IMR-90 (cell line): Measurements from ENCODE around the gene CCDC136. TPM values are rescaled to one million over a fixed set of nuclear protein-coding genes. Genes with fewer than 3 reads are reported as not detected.

Experiments used
- ATAC-seq: fragments of 200-7000 bp; cut with Tn5 transposase; 2 replicates; pipeline ENCODE4 v1.9.1; 2020; ENCODE audit warnings: low read depth, mild to moderate bottlenecking, moderate library complexity
- BruUV-seq: library from RNA; stranded (reverse); fragments of 400-500 nt; replicated peaks from 2 replicates; lab custom pipeline; 2021; lab: Mats Ljungman, UMichigan
- CTCF ChIA-PET: fragments of 300-600 bp; formaldehyde crosslinking; extraction: SDS; loops from one replicate; lab custom pipeline; 2021; ENCODE audit warnings: antibody characterized with exemption; lab: Yijun Ruan, JAX
- POLR2A ChIA-PET: fragments of 300-600 bp; sonication (Branson Sonifier 250); formaldehyde crosslinking; loops from one replicate; lab custom pipeline; 2022; ENCODE audit warnings: antibody characterized with exemption; ENCODE audit not compliant: unreplicated experiment; lab: Charles Lee
- DNase-seq: peaks from one replicate; pipeline ENCODE4 v3.0.0; 2013
- H2AFZ ChIP-seq: replicated peaks from 2 replicates; pipeline ENCODE3; 2013; ENCODE audit warnings: low read length, mild to moderate bottlenecking; ENCODE audit not compliant: poor library complexity
- H2AK5ac ChIP-seq: 2 replicates; pipeline ENCODE4 v1.6.1; 2013; ENCODE audit warnings: low read depth, low read length, inconsistent platforms
- H2AK9ac ChIP-seq: replicated peaks from 2 replicates; pipeline ENCODE3; 2013; ENCODE audit warnings: mild to moderate bottlenecking, low read depth, low read length, moderate library complexity; ENCODE audit not compliant: poor library complexity
- H2BK120ac ChIP-seq: 2 replicates; pipeline ENCODE4 v1.6.1; 2013; ENCODE audit warnings: low read depth, low read length, inconsistent platforms
- H2BK15ac ChIP-seq: 3 replicates; pipeline ENCODE4 v1.6.1; 2013; ENCODE audit warnings: low read depth, low read length, inconsistent platforms
- H2BK20ac ChIP-seq: 2 replicates; pipeline ENCODE4 v1.6.1; 2013; ENCODE audit warnings: low read depth, mild to moderate bottlenecking, inconsistent platforms, low read length, moderate library complexity
- H2BK5ac ChIP-seq: 2 replicates; pipeline ENCODE4 v1.6.1; 2013; ENCODE audit warnings: mild to moderate bottlenecking, low read depth, low read length, inconsistent platforms; ENCODE audit not compliant: poor library complexity, severe bottlenecking
- H3K14ac ChIP-seq: replicated peaks from 2 replicates; pipeline ENCODE4 v1.6.1; 2013; ENCODE audit warnings: low read depth, low read length, inconsistent platforms
- H3K18ac ChIP-seq: 2 replicates; pipeline ENCODE4 v1.6.1; 2013; ENCODE audit warnings: low read depth, low read length, control low read depth
- H3K23ac ChIP-seq: 2 replicates; pipeline ENCODE4 v1.6.1; 2013; ENCODE audit warnings: low read depth, low read length, inconsistent platforms
- H3K27ac ChIP-seq: 2 replicates; pipeline ENCODE4 v1.5.1; 2013; ENCODE audit warnings: mild to moderate bottlenecking, control low read depth, low read length; ENCODE audit not compliant: insufficient read depth
- H3K27me3 ChIP-seq: 2 replicates; pipeline ENCODE4 v1.6.1; 2013; ENCODE audit warnings: low read length; ENCODE audit not compliant: control insufficient read depth, insufficient read depth
- H3K36me3 ChIP-seq: 2 replicates; pipeline ENCODE4 v1.6.1; 2013; ENCODE audit warnings: low read length, mixed read lengths; ENCODE audit not compliant: control insufficient read depth, insufficient read depth
- H3K4ac ChIP-seq: 2 replicates; pipeline ENCODE4 v1.6.1; 2013; ENCODE audit warnings: low read depth, low read length, inconsistent platforms
- H3K4me1 ChIP-seq: 2 replicates; pipeline ENCODE4 v1.6.1; 2013; ENCODE audit warnings: low read length, mixed read lengths; ENCODE audit not compliant: control insufficient read depth, insufficient read depth
- H3K4me2 ChIP-seq: 2 replicates; pipeline ENCODE4 v1.6.1; 2013; ENCODE audit warnings: low read depth, mild to moderate bottlenecking, control low read depth, low read length, moderate library complexity
- H3K4me3 ChIP-seq: 2 replicates; pipeline ENCODE4 v1.5.1; 2013; ENCODE audit warnings: low read depth, mild to moderate bottlenecking, control low read depth, low read length, moderate library complexity; ENCODE audit not compliant: insufficient read depth
- H3K56ac ChIP-seq: 2 replicates; pipeline ENCODE4 v1.6.1; 2013; ENCODE audit warnings: low read length, inconsistent platforms; ENCODE audit not compliant: insufficient read depth; ENCODE audit errors: extremely low read depth
- H3K79me1 ChIP-seq, 2 experiments: 2 replicates each; pipeline ENCODE4 v1.6.1; 2013; ENCODE audit warnings: low read length in 2 of 2, inconsistent platforms in 1 of 2, low read depth in 1 of 2
- H3K9ac ChIP-seq: 2 replicates; pipeline ENCODE4 v1.6.1; 2013; ENCODE audit warnings: low read depth, low read length, control low read depth
- H3K9me1 ChIP-seq: 2 replicates; pipeline ENCODE4 v1.6.1; 2013; ENCODE audit warnings: low read length, inconsistent platforms; ENCODE audit not compliant: insufficient read depth
- H3K9me3 ChIP-seq: 2 replicates; pipeline ENCODE4 v1.6.1; 2013; ENCODE audit warnings: low read length; ENCODE audit not compliant: control insufficient read depth, insufficient read depth
- H4K20me1 ChIP-seq: 2 replicates; pipeline ENCODE4 v1.6.1; 2013; ENCODE audit warnings: low read length, inconsistent platforms; ENCODE audit not compliant: insufficient read depth
- H4K5ac ChIP-seq: 2 replicates; pipeline ENCODE4 v1.6.1; 2013; ENCODE audit warnings: mild to moderate bottlenecking, low read depth, low read length, control low read depth
- H4K8ac ChIP-seq, 2 experiments: 2 replicates each; pipeline ENCODE4 v1.6.1; 2013; ENCODE audit warnings: low read depth in 2 of 2, low read length in 2 of 2, control low read depth in 1 of 2, inconsistent platforms in 1 of 2
- H4K91ac ChIP-seq: 2 replicates; pipeline ENCODE4 v1.6.1; 2013; ENCODE audit warnings: low read depth, low read length, inconsistent platforms; ENCODE audit not compliant: insufficient read depth
- POLR2A ChIP-seq: IDR thresholded peaks from 2 replicates; pipeline ENCODE4 v1.6.1; 2012; ENCODE audit warnings: mild to moderate bottlenecking, low read depth, low read length
- WGBS, 2 experiments: methylation state at CpG; one replicate each; pipeline versions ENCODE4 v1.1.5 to v1.1.7; 2013; ENCODE audit warnings: missing lambda C conversion rate in 2 of 2; ENCODE audit not compliant: insufficient read length in 1 of 2; ENCODE audit errors: extremely low coverage in 2 of 2; 5-methylcytosine and 5-hydroxymethylcytosine counted together
- dilution Hi-C: fragments of 300-500 bp; cut with HindIII; formaldehyde crosslinking; loops from one replicate; pipeline ENCODE4 v1.14.3; 2018; ENCODE audit warnings: low sequenced_read_pairs; ENCODE audit not compliant: unreplicated experiment
- in situ Hi-C: fragments of 300-500 bp; cut with MboI; formaldehyde crosslinking; loops from 3 replicates; pipeline ENCODE4 v1.14.3; 2019; ENCODE audit warnings: low sequenced_read_pairs, inconsistent platforms, mixed read lengths
- intact Hi-C: fragments of 100-400 bp; cut with micrococcal nuclease; formaldehyde crosslinking; loops from 2 replicates; pipeline ENCODE4 v1.10.0; 2022
- polyA plus RNA-seq, 3 experiments: library from polyadenylated mRNA; depleted of rRNA; stranded (reverse); fragments of >200 nt; gene quantifications; 2 replicates each; pipeline ENCODE4 v1.2.3, GENCODE V29; 2012; ENCODE audit warnings: low replicate concordance in 1 of 3
- total RNA-seq: library from RNA; depleted of rRNA; stranded (reverse); fragments of >200 nt; gene quantifications from 2 replicates; pipeline ENCODE4 v1.2.3, GENCODE V29; 2012
- TF ChIP-seq, protein P1 (sequence below): fragments of 150-350 bp; IDR thresholded peaks from 2 replicates; pipeline ENCODE4 v1.6.1; 2016; ENCODE audit warnings: low read depth, mild to moderate bottlenecking, low read length, moderate library complexity, borderline replicate concordance

CCDC136 gene
- total and polyA plus RNA-seq, 2 of the 4 experiments (the other 2 are of a cell fraction): 7.7 to 18.0 TPM

DNA sequence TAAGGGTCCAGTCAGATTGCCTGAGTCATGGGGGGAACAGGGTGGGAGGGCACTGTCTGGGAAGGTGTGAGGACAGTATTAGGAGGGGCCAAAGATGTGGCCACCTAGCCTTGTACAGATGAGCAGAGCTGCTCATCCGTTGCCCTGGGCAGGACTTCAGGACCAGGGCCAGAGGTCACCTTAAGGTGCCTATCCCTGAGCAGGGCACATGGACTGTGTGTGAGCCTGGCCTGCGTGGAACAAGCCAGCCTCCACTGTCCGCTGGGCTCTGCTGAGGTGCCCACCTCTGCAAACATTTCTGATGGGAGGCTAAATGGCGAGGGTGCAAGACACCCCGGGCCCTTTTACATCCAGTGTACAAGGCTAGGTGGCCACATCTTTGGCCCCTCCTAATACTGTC is 12.8 kb upstream of the CCDC136 start:
- in situ Hi-C loops: no loop called here
- no peak overlapping the region for H2AK9ac ChIP-seq
- no peak overlapping the region for H3K4ac ChIP-seq
- H2AK5ac ChIP-seq: no peak overlapping the region
- POLR2A ChIA-PET: no interaction called here
- no peak overlapping the region for H3K23ac ChIP-seq
- H3K9me1 ChIP-seq: peaks cover 12% of the 10 kb centered on the region
- H3K79me1 ChIP-seq: no peaks in the 10 kb centered on the region
- TF ChIP-seq POLR2A: no peak
- TF ChIP-seq, protein P1, sequence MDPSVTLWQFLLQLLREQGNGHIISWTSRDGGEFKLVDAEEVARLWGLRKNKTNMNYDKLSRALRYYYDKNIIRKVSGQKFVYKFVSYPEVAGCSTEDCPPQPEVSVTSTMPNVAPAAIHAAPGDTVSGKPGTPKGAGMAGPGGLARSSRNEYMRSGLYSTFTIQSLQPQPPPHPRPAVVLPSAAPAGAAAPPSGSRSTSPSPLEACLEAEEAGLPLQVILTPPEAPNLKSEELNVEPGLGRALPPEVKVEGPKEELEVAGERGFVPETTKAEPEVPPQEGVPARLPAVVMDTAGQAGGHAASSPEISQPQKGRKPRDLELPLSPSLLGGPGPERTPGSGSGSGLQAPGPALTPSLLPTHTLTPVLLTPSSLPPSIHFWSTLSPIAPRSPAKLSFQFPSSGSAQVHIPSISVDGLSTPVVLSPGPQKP: no peak
- no peak overlapping the region for H4K91ac ChIP-seq
- no peak overlapping the region for H3K14ac ChIP-seq
- no peak overlapping the region for H2BK5ac ChIP-seq
- CTCF ChIA-PET: no interaction called here
- WGBS, 2 experiments: 100% methylated on average over 1 of the region's 5 CpGs; no CpG with 5 or more reads in 1 of the 2 experiments
- ATAC-seq: no peak
- no peaks in the 10 kb centered on the region for H3K9me3 ChIP-seq
- no peaks in the 10 kb centered on the region for H3K27me3 ChIP-seq
- no peak for DNase-seq
- no peak overlapping the region for H2BK120ac ChIP-seq
- dilution Hi-C loops: no loop called here
- no peak overlapping the region for H2AFZ ChIP-seq
- peaks cover 13% of the 10 kb centered on the region for H3K36me3 ChIP-seq
- no peak overlapping the region for H3K4me2 ChIP-seq
- H3K56ac ChIP-seq: no peak overlapping the region
- H2BK15ac ChIP-seq: no peak overlapping the region
- no peak overlapping the region for H3K4me3 ChIP-seq
- no peak overlapping the region for H4K5ac ChIP-seq
- H3K27ac ChIP-seq: no peak overlapping the region
- intact Hi-C loops: no loop called here
- H2BK20ac ChIP-seq: no peak overlapping the region
- no peak overlapping the region for H3K18ac ChIP-seq
- BruUV-seq: no TSS peak
- no peak overlapping the region for H4K8ac ChIP-seq
- H4K20me1 ChIP-seq: peaks cover 19% of the 10 kb centered on the region; the same call in 1 of the 2 replicates
- no peak overlapping the region for H3K9ac ChIP-seq
- H3K4me1 ChIP-seq: peaks cover 6% of the 10 kb centered on the region
